Thyroid gland (tissue), 4 donors: ENCODE results near the gene TSHZ2. TPM values are rescaled to one million over a fixed set of nuclear protein-coding genes. Genes with fewer than 3 reads are reported as not detected.

Experiments used
- DNase-seq, 2 donors: peaks; one replicate each; pipeline ENCODE4 v3.0.0-alpha.2; 2019
- H3K27ac ChIP-seq, 3 donors: fragments of 200-600 bp; sonication (generic); 1 replicate in 2 of 3; 2 replicates in 1 of 3; pipeline ENCODE4 v1.5.1; 2016 to 2019; ENCODE audit warnings: mild to moderate bottlenecking in 1 of 3, moderate library complexity in 1 of 3
- H3K27me3 ChIP-seq: fragments of 200-600 bp; sonication (generic); one replicate; pipeline ENCODE4 v1.5.1; 2019
- H3K36me3 ChIP-seq, 2 donors: fragments of 200-600 bp; sonication (generic); one replicate each; pipeline ENCODE4 v1.5.1; 2016 to 2019
- H3K4me1 ChIP-seq, 2 donors: fragments of 200-600 bp; sonication (generic); one replicate each; pipeline ENCODE4 v1.5.1; 2017 to 2019
- H3K4me3 ChIP-seq, 3 donors: fragments of 200-600 bp; sonication (generic); replicated peaks in 1 of 3; 1 replicate in 2 of 3; 2 replicates in 1 of 3; pipeline ENCODE4 v1.5.1; 2016; ENCODE audit warnings: mild to moderate bottlenecking in 1 of 3
- H3K9me3 ChIP-seq: fragments of 200-600 bp; sonication (generic); one replicate; pipeline ENCODE4 v1.5.1; 2017
- POLR2A ChIP-seq, 2 donors: fragments of 450-650 bp; IDR thresholded peaks; one replicate each; pipeline ENCODE4 v1.6.1; 2017; ENCODE audit warnings: antibody characterized with exemption in 2 of 2, mild to moderate bottlenecking in 2 of 2, moderate library complexity in 1 of 2
- WGBS, 2 donors: methylation state at CpG; one replicate each; pipeline ENCODE4 v1.1.5; 2017; 5-methylcytosine and 5-hydroxymethylcytosine counted together
- intact Hi-C: fragments of 100-400 bp; cut with DNase I; formaldehyde crosslinking; loops from one replicate; pipeline ENCODE4 v1.15.1; 2023
- total RNA-seq, 4 donors: library from RNA; depleted of rRNA; stranded (reverse); fragments of >200 nt; gene quantifications; one replicate each; pipeline ENCODE4 v1.2.3, GENCODE V29; 2016
- TF ChIP-seq, protein P1 (sequence below), 6 experiments: fragments of 200-600 bp in 3 of 6; fragments of 450-650 bp in 3 of 6; sonication (generic) in 3 of 6; IDR thresholded peaks; one replicate each; pipeline ENCODE4 v1.5.1; 2016 to 2019; ENCODE audit warnings: antibody characterized with exemption in 6 of 6, mild to moderate bottlenecking in 2 of 6, inconsistent platforms in 1 of 6, moderate library complexity in 1 of 6

TSHZ2 gene
- total RNA-seq, 4 donors from 2014 or later: 11.0 to 27.9 (median 14.0) TPM

DNA sequence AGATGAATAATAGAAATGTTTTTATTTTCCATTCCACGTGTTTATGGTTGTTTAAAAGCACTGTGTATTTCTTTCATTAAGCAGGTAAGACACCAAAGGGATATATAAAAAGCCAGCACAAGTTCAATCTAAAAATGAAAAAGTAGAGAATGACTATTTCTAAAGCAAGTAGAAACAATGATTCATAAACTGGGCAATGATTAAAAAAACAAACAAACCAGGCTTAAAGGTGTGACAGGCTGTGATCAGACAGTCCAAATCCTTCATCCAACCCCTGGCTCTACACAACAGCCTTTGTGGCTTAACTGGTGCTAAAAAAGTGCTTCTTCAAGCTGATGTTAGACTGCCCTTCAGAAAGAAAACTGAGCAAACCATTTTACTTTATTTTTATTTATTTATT, 45.7 kb upstream of the TSHZ2 start:
- intact Hi-C loops: no loop called here

DNA sequence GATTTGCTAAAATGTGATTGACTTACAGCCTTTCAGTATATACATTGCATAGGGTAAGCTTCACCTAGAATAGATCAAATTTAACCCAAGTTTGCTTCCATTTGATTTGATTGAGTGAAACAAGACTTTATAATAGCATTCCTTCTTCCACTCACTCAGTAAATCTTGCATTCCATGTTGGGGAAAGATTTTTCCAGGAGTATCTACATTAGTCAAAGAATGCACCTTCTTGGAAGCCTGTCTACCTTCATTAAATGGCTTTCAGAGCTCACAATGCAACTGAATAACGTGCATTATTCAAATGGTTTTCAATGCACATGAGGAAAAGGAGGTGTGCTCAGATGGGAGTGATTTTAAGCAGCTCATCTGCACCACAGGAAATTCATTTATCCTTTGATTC, 38.3 kb upstream of the TSHZ2 start:
- H3K27ac ChIP-seq: no peak overlapping the region
- no peak for TF ChIP-seq POLR2A (IDR thresholded peaks at IDR 0.05)
- TF ChIP-seq, protein P1, sequence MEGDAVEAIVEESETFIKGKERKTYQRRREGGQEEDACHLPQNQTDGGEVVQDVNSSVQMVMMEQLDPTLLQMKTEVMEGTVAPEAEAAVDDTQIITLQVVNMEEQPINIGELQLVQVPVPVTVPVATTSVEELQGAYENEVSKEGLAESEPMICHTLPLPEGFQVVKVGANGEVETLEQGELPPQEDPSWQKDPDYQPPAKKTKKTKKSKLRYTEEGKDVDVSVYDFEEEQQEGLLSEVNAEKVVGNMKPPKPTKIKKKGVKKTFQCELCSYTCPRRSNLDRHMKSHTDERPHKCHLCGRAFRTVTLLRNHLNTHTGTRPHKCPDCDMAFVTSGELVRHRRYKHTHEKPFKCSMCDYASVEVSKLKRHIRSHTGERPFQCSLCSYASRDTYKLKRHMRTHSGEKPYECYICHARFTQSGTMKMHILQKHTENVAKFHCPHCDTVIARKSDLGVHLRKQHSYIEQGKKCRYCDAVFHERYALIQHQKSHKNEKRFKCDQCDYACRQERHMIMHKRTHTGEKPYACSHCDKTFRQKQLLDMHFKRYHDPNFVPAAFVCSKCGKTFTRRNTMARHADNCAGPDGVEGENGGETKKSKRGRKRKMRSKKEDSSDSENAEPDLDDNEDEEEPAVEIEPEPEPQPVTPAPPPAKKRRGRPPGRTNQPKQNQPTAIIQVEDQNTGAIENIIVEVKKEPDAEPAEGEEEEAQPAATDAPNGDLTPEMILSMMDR (IDR thresholded peaks at IDR 0.05): no peak
- no peak for DNase-seq
- H3K9me3 ChIP-seq: no peaks in the 10 kb centered on the region
- intact Hi-C loops: no loop called here
- H3K4me1 ChIP-seq: no peaks in the 10 kb centered on the region
- H3K4me3 ChIP-seq: no peak overlapping the region
- H3K27me3 ChIP-seq: no peaks in the 10 kb centered on the region
- no peaks in the 10 kb centered on the region for H3K36me3 ChIP-seq
- WGBS, 2 donors: 50 to 63% methylated on average over 1 of the region's 1 CpG

More for the DNA sequence above, 45.7 kb upstream of the TSHZ2 start:
- WGBS, 2 donors: 74 to 78% methylated on average over 1 of the region's 1 CpG
- Histone ChIP-seq H3K4me3 (no peak overlapping the region), H3K9me3 (no peaks in the 10 kb centered on the region), H3K36me3 (no peaks in the 10 kb centered on the region), H3K4me1 (no peaks in the 10 kb centered on the region), H3K27ac (no peak overlapping the region), H3K27me3 (no peaks in the 10 kb centered on the region)
- TF ChIP-seq, protein P1 (IDR thresholded peaks at IDR 0.05): no peak
- TF ChIP-seq POLR2A (IDR thresholded peaks at IDR 0.05): no peak
- DNase-seq: no peak

GRCh38 chr20:52936351-52937340, 35.5 kb upstream of the TSHZ2 start:
- Histone ChIP-seq H3K36me3 (no peaks in the 10 kb centered on the region), H3K27me3 (no peaks in the 10 kb centered on the region), H3K4me1 (no peaks in the 10 kb centered on the region), H3K4me3 (no peak overlapping the region), H3K27ac (no peak overlapping the region), H3K9me3 (no peaks in the 10 kb centered on the region)
- intact Hi-C loops: no loop called here
- WGBS, 2 donors: 89 to 90% methylated on average over 16 of the region's 16 CpGs
- DNase-seq: no peak
- TF ChIP-seq, protein P1 (IDR thresholded peaks at IDR 0.05): no peak
- no peak for TF ChIP-seq POLR2A (IDR thresholded peaks at IDR 0.05)

- H3K27me3 ChIP-seq: no peaks in the 10 kb centered on the region
- H3K4me1 ChIP-seq: no peaks in the 10 kb centered on the region
- no peak overlapping the region for H3K27ac ChIP-seq
- 70% methylated on average over 6 of the region's 6 CpGs for WGBS, 2 donors
- intact Hi-C loops: no loop called here
- no peak overlapping the region for H3K4me3 ChIP-seq
- no peak for DNase-seq
- no peak for TF ChIP-seq POLR2A (IDR thresholded peaks at IDR 0.05)
- TF ChIP-seq, protein P1 (IDR thresholded peaks at IDR 0.05): no peak
- no peaks in the 10 kb centered on the region for H3K36me3 ChIP-seq
- H3K9me3 ChIP-seq: no peaks in the 10 kb centered on the region
These were observed 34.5 kb upstream of the TSHZ2 start for GRCh38 chr20:52937591-52938100.

DNA sequence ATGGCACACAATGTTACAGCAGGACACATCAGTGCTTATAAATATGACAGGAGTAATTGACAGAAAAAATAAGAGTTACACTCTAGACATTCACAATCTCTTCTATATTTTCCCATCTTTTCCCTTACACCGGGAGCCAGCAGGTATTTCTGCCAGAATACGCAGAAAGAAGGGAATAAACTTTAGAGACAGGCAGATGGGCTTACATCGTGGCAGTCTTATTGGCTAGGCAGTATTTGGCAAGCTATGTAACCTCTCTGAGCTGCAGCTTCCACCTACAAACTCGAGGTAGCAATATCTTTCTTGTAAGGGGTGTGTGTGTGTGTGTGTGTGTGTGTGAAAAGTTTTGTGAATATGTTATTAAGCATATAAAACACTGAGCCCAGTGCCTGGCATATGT, 33.0 kb upstream of the TSHZ2 start:
- intact Hi-C loops: no loop called here
- no peaks in the 10 kb centered on the region for H3K27me3 ChIP-seq
- no peaks in the 10 kb centered on the region for H3K4me1 ChIP-seq
- WGBS, 2 donors: 76 to 80% methylated on average over 4 of the region's 4 CpGs
- TF ChIP-seq, protein P1 (IDR thresholded peaks at IDR 0.05): no peak
- TF ChIP-seq POLR2A (IDR thresholded peaks at IDR 0.05): no peak
- DNase-seq: no peak
- no peaks in the 10 kb centered on the region for H3K36me3 ChIP-seq
- no peak overlapping the region for H3K27ac ChIP-seq
- H3K4me3 ChIP-seq: no peak overlapping the region
- H3K9me3 ChIP-seq: no peaks in the 10 kb centered on the region
